HG02623 (cell line): ENCODE data around the gene HEMK1.

ENCODE experiments used
- ATAC-seq: cut with Tn5 transposase; IDR thresholded peaks from one replicate; pipeline ENCODE4 v1.9.1; 2021; ENCODE audit warnings: moderate library complexity; ENCODE audit not compliant: unreplicated experiment

The HEMK1 gene

GRCh38 chr3:50633230-50633790 is 64.0 kb downstream of the HEMK1 start:
- ATAC-seq: no peak

- ATAC-seq: no peak
Observed at GRCh38 chr3:50635066-50635465, 65.7 kb downstream of the HEMK1 start.

- ATAC-seq: no peak
Observed at GRCh38 chr3:50637011-50637410, 67.7 kb downstream of the HEMK1 start.

GRCh38 chr3:50637945-50638344 is 68.6 kb downstream of the HEMK1 start:
- ATAC-seq: no peak

- ATAC-seq: no peak
Observed at GRCh38 chr3:50639055-50639494, 69.8 kb downstream of the HEMK1 start.

- no peak for ATAC-seq
Observed at GRCh38 chr3:50642382-50642781, 73.1 kb downstream of the HEMK1 start.

GRCh38 chr3:50644561-50644960 is 75.2 kb downstream of the HEMK1 start:
- ATAC-seq: no peak

GRCh38 chr3:50645378-50645777 is 76.1 kb downstream of the HEMK1 start:
- ATAC-seq: no peak
